ENCODE data around the gene LUM. TPM values are rescaled to one million over a fixed set of nuclear protein-coding genes. Genes with fewer than 3 reads are reported as not detected.

Gene LUM
- total RNA-seq, 1 experiment from 2014 or later = 0.23 TPM

DNA sequence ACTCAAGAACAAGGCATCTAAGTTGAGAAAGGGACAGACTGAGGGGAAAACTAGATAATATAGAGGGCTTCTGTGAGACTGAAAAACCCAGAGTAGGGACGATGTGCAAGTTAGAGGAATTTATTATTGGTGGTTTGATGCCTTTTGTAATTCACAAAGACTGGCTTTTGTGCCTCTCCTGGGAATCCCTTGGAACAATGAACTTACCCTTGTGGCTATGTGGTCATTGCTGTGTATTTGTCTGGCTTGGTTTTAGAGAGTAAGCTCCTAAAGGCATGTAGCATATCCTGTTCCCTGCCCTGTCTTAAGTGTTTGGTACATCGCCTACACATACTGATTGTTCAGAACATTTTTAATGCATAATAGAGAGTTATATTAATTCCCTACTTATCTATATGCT, 44.7 kb upstream of the LUM start:
- Histone ChIP-seq H3K36me3 (ENCODE audit: control insufficient read depth, insufficient read depth, low read length) (no peaks in the 10 kb centered on the region), H3K9me3 (ENCODE audit: control insufficient read depth, insufficient read depth, low read depth, low read length) (no peaks in the 10 kb centered on the region), H3K4me3 (ENCODE audit: low read depth in 2 of 2, low read length in 2 of 2) (no peak overlapping the region), H3K27me3 (ENCODE audit: control insufficient read depth, insufficient read depth, low read length) (no peaks in the 10 kb centered on the region), H3K27ac (ENCODE audit: low read length) (no peak overlapping the region), H3K4me1 (ENCODE audit: control insufficient read depth, insufficient read depth, low read length) (no peaks in the 10 kb centered on the region)
- in situ Hi-C loops (cut with HindIII; ENCODE audit: low pct_unique_long_range_greater_than_20kb, low sequenced_read_pairs) (no loop called here), intact Hi-C loops (cut with micrococcal nuclease; ENCODE audit: unreplicated experiment) (no loop called here)
- TF ChIP-seq SIN3A (IDR thresholded peaks at IDR 0.05; ENCODE audit: borderline replicate concordance, insufficient read depth, low read depth, low read length) (no peak), POLR2AphosphoS5 (IDR thresholded peaks at IDR 0.05; ENCODE audit: low read depth, low read length) (no peak), REST (IDR thresholded peaks at IDR 0.05; ENCODE audit: insufficient read depth in 1 of 2, low read depth in 2 of 2, low read length in 1 of 2) (no peak)
- TF ChIP-seq, protein P1, sequence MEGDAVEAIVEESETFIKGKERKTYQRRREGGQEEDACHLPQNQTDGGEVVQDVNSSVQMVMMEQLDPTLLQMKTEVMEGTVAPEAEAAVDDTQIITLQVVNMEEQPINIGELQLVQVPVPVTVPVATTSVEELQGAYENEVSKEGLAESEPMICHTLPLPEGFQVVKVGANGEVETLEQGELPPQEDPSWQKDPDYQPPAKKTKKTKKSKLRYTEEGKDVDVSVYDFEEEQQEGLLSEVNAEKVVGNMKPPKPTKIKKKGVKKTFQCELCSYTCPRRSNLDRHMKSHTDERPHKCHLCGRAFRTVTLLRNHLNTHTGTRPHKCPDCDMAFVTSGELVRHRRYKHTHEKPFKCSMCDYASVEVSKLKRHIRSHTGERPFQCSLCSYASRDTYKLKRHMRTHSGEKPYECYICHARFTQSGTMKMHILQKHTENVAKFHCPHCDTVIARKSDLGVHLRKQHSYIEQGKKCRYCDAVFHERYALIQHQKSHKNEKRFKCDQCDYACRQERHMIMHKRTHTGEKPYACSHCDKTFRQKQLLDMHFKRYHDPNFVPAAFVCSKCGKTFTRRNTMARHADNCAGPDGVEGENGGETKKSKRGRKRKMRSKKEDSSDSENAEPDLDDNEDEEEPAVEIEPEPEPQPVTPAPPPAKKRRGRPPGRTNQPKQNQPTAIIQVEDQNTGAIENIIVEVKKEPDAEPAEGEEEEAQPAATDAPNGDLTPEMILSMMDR (IDR thresholded peaks at IDR 0.05) = no peak
- no TSS peak for BruUV-seq (replicated peaks)
- DNase-seq (ENCODE audit: low read depth, low spot score) = no peak
- ATAC-seq = no peak
- ChIA-PET CTCF (no interaction called here), POLR2A (no interaction called here)

DNA sequence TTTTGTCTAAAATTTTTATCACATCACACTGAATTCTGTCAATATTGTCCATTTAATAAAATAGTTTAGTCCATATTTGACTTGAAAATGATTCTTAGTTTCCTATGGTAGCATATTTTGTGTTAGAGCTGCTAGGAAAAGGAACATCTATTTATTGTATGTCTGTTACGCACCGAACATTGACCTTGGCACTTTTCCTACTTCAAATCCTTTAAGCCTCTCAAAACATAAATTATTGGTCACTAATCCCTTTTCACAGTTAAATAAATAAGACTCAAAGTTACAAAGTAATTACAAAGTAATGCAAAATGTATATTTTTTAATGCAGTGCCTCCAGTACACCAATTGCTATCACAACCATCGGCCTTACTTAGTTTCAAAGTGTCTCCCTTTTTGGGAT, 42.8 kb upstream of the LUM start:
- in situ Hi-C loops (cut with HindIII; ENCODE audit: low pct_unique_long_range_greater_than_20kb, low sequenced_read_pairs) (no loop called here), intact Hi-C loops (cut with micrococcal nuclease; ENCODE audit: unreplicated experiment) (no loop called here)
- DNase-seq (ENCODE audit: low read depth, low spot score) (no peak), ATAC-seq (no peak)
- POLR2A ChIA-PET = no interaction called here
- no peak overlapping the region for H3K4me3 ChIP-seq (ENCODE audit: low read depth in 2 of 2, low read length in 2 of 2)
- CTCF ChIA-PET = no interaction called here
- no peaks in the 10 kb centered on the region for H3K4me1 ChIP-seq (ENCODE audit: control insufficient read depth, insufficient read depth, low read length)
- no peak overlapping the region for H3K27ac ChIP-seq (ENCODE audit: low read length)
- H3K27me3 ChIP-seq (ENCODE audit: control insufficient read depth, insufficient read depth, low read length) = no peaks in the 10 kb centered on the region
- TF ChIP-seq REST (IDR thresholded peaks at IDR 0.05; ENCODE audit: insufficient read depth in 1 of 2, low read depth in 2 of 2, low read length in 1 of 2) (no peak), SIN3A (IDR thresholded peaks at IDR 0.05; ENCODE audit: borderline replicate concordance, insufficient read depth, low read depth, low read length) (no peak), TCF7L2 (IDR thresholded peaks at IDR 0.05; ENCODE audit: low read depth, low read length) (no peak), POLR2AphosphoS5 (IDR thresholded peaks at IDR 0.05; ENCODE audit: low read depth, low read length) (no peak)
- TF ChIP-seq, protein P1 (IDR thresholded peaks at IDR 0.05) = no peak
- no peaks in the 10 kb centered on the region for H3K36me3 ChIP-seq (ENCODE audit: control insufficient read depth, insufficient read depth, low read length)
- no TSS peak for BruUV-seq (replicated peaks)
- no peaks in the 10 kb centered on the region for H3K9me3 ChIP-seq (ENCODE audit: control insufficient read depth, insufficient read depth, low read depth, low read length)

All from Panc1 (cell line).